Middle frontal gyrus (tissue), 1 donor: ENCODE measurements around the gene LACRT.
"Not testable (repeated sequence)": the region's sequence is repeated elsewhere in the genome, so short reads cannot be mapped to it uniquely, and the experiment has no call there.

Experiments used
- DNase-seq: peaks from one replicate; pipeline ENCODE4 v3.0.0-alpha.2; 2015; ENCODE audit warnings: low spot score; ENCODE audit errors: extremely low spot score

Gene LACRT

GRCh38 chr12:54639112-54639511 is 4.4 kb upstream of the LACRT start:
- DNase-seq, result not testable (repeated sequence)

GRCh38 chr12:54631988-54632728 is 2.5 kb downstream of the LACRT start:
- DNase-seq, result no peak

- DNase-seq, result no peak
These were observed 3.1 kb downstream of the LACRT start for GRCh38 chr12:54631551-54631950.

DNA sequence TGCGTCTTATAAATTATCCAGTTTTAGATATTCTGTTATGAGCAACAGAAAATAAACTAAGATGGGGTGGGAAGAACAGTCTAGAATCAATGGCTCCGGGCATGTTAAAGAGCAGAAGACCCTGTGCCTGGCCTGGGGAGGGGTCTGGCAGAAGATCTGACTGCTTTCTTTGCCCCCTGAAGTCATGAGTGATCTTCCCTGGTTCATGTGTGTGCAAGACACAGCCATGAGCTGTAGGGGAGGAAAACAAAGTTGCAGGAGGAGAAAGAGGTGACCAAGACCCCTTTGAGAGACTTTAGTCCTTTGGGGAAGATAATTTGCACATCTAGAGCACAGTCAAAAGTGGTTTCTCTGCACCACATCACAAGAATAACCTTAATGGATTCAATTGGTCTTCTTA is 4.8 kb downstream of the LACRT start:
- DNase-seq, result no peak

DNA sequence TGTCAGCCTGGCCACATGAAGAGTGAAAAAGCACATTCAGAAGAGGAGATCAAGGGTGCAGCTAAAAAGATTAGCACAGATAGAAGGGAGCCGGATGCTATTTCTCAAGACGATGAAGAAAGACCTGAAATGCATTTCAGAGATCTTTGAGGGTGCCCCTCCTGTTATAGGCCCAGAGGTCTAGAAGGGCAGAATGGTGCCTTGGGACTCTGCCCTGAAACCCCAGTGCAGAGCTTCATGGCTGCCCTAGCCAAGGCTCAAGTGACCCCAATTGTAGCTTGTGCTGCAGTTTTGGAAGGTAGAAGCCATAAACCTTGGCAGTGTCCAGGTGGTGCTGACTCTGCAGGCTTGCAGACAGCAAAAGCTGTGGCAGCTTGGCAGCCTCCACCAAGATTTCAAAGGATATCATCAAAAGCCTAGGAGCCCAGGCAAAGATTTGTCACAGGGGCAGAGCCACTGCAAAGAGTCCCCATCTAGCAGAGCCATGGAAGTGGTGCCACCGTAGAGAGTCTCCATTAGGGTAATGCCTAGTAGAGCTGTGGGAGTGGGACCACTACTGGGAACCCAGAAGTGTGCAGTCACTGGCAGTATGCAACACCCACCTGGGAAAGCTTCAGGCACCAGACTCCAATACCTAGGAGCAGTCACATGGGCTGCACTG is 6.4 kb downstream of the LACRT start:
- no peak for DNase-seq

DNA sequence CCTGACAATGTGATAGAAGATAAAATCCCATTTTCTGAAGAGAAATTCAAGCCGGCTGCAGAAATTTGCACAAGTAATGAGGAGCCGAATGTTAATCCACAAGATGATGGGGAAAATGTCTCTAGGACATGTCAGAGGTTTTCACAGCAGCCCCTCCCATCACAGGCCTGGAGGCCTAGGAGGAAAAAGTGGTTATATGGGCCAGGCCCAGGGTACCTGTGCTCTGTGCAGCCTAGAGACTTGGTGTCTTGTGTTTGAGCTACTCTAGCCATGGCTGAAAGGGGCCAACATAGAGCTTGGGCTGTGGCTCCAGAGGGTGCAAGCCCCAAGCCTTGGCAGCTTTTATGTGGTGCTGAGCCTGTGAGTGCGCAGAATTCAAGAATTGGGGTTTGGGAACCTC is 7.4 kb downstream of the LACRT start:
- no peak for DNase-seq

DNA sequence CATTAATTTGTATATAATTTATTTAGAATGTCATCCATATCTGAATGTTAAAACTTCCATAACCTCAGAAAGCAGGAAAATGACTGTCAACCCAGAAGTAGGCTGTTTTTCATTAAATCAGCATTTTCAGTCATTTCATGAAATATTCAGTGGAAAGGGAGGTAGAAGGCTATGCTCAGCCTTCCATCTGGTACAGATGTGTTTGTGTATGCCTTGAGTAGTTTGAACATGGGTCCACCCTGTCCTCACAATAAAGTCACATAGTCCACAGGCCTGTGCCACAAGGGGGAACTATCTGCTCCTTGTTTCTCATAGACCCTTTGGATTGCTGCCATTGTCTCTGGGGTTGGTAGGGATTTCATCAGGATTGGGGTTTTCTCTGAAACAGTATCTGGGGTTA is 9.1 kb downstream of the LACRT start:
- no peak for DNase-seq

DNA sequence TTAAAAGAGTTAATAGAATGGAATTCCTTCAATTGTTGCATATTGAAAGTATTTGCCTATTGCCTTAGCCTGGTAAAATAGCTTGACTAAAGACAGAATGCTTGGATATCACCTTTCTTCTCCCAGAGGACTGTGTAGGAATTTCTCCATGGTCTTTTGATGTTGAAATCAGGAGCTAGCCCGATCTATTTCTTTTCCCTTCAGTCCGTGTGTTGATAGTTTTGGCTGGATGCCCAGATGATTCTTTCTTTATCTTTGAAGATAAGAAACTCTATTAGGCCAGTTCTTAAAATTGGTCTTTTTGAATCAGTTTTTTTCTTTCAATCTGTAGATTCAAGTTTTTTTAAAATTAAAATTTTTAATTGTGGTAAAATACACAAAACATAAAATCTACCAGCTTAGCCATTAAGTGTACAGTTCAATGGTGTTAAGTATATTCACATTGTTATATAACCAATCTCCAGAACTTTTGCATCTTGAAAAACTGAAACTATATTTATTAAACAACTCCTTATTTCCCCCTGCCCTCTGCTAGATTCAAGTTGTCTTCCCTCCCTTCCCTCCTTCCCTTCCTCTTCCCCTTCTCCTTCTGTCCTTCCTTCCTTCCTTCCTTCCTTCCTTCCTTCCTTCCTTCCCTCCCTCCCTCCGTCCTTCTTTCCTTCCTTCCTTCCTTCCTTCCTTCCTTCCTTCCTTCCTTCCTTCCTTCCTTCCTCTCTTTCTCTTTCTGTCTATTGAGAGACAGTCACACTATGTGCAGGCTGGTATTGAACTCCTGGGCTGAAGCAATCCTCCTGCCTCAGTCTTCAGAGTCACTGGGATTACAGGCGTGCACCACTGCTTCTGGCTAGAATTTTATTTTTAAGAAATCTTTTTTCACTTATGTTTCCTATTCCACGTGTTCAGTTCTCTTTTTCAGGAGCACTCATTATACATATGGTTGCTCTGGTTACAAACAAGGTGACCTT is 10.1 kb downstream of the LACRT start:
- no peak for DNase-seq

DNA sequence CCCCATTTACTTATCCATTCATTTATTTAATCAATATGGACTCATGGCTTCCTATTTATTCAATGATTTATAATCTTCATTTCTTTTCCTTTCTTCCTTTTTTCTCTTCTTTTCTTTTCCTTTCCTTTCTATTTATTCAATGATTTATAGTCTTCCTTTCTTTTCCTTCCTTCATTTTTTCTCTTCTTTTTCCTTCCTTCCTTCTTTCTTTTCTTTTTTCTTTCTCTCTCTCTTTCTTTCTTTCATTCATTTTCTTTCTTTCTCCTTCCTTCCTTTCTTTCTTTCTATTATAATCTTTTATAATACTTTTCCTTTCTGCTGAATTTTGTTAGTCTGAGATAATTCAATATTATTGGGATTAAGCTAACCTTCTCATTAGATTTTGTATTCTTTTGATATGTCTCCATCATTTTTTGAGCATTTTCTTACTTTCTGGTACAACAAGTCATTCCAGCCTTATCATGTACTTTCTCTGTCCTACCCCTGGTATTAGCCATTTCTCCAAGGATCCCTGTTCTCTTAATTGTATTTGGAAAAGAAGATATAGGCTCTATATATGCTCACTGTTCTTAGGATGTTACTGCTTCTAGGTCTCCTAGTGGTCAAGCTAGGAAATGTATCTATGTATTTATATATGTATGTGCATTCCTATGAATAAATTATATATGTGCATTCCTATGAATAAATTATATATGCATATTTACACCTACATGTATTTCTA is 12.1 kb downstream of the LACRT start:
- no peak for DNase-seq

DNA sequence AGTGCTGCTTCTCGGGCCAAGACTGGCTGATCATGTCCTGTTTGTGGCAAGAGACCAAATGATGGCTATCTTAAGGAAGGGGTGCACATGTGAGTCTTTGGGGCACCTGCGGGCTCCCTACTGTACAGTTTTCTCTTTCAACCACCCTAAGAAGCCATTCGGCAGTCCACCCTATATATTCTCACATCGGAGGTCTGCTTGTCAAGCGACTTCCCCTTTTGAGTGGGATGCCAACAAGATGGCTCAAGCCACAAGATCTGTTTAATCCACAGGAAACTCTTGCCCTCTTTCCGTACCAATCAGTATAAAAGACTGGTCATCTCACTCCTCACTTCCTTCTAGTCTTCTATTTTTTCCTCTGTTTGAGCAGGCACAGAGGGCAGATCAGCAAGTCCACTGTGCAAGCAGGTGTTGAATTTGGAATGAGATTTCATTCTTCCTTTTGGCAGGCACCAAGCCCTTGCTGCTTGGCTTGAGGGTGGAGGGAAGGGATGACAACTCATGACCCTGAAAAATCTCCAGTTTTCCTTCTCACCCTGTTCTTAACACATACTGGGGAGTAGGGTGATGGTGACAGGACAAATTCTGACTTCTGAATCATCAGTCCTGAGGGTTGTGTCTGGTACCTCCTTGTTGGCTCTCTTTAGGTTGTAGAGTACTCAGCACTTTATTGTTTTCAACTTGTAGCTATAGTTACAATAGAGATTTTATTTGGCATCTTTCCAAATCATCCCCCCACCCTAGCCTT is 17.6 kb downstream of the LACRT start:
- DNase-seq, result no peak

GRCh38 chr12:54612225-54612750 is 22.4 kb downstream of the LACRT start:
- no peak for DNase-seq

DNA sequence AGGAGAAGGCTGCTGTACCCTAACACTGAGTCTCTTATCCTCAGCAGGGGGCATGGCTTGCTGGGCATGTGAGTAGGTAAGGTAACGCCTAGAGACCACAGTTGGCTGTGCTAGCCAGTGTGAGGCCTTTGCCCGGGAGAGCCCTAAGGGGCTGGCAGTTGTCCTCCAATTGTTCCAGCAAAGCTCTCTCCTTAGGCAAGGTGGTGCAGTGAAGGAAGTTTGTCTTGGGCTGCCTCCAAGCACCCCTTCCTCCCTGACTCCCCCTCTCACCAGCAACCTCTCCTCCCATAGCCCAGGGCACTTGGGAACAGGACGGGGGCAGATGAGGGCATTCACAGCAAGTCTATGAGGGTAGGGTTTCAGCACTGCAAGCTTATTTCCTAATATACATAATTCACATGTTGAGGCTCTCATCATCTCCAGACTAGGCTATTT is 23.0 kb downstream of the LACRT start:
- DNase-seq, result no peak

- no peak for DNase-seq
These were observed 25.9 kb downstream of the LACRT start for GRCh38 chr12:54608769-54609168.

DNA sequence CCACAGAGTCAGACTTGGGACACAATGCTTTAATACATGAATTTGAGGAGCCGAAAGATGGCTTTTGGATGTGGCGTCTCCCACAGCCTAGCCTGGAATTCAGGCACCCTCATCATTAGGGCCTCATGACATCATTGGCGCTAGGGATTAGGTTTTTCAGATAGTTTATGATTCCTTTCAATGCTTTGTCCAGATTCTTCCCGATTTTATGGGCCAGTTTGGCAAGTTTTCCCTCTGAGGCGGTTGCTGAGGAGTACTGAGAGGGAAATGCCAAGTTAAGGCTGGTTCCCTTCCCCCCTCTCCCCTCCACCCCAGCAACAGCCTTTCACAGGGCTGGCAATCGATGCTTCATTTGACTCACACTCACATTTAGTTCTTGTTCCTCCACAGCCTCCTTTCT is 26.5 kb downstream of the LACRT start:
- DNase-seq, result no peak

DNA sequence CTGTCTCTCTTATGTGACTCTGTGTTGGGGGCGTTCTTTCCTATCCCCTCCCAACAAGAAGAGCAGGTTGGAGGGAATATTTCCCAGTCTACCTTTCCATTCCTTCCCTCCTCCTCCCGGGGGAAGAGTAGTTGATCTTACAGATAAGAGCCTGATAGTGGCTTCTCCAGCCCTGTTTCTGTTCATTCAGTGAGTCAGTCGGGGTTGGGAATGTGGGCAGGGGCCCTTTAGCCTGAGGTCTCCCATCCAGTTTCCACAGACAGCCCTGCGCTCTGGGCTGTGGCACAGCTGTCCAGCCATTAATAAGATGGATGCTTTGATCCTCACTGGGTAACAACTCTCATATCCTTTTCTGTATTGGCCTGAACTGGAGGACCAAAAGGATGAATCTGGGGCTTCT is 28.1 kb downstream of the LACRT start:
- DNase-seq, result no peak

GRCh38 chr12:54605138-54605970 is 29.3 kb downstream of the LACRT start:
- no peak for DNase-seq

GRCh38 chr12:54604436-54604835 is 30.3 kb downstream of the LACRT start:
- no peak for DNase-seq

DNA sequence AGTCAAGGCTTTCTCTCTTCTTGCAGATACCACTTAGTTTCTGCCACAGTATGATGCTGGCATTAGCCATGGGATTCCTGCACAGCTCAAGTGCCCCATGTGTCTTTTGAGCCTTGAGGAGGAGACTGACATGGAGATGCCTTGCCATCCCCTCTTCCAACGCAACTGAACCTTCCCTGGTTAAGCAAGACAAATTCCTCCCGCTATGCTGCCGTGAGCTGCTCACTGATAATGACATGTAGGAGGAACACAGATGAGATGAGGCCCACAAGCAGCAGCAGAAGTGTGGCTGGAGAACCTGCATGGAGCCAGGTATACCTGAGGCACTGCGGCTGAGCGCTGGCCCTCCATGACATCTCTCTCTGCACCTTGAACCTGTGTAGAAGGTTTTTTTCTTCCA is 30.8 kb downstream of the LACRT start:
- DNase-seq, result no peak

GRCh38 chr12:54603173-54603814 is 31.4 kb downstream of the LACRT start:
- no peak for DNase-seq
